ENCODE results near the gene DGLUCY.

- no peak for TF ChIP-seq POLR2A (IDR thresholded peaks at IDR 0.05)
- no peak for TF ChIP-seq CTCF (IDR thresholded peaks at IDR 0.05)
Observed at GRCh38 chr14:91257328-91258010, 143.6 kb downstream of the DGLUCY start.

Data from ovary (tissue), 3 donors.